GM19468 (cell line): ENCODE results near the gene ARPC5L.
A peak's percentile ranks its signal among the peaks of the same experiment; 100 is the strongest.
"Not testable (repeated sequence)": the region's sequence is repeated elsewhere in the genome, so short reads cannot be mapped to it uniquely, and the experiment has no call there.

Source experiments
- ATAC-seq: cut with Tn5 transposase; IDR thresholded peaks from one replicate; pipeline ENCODE4 v1.9.1; 2021; ENCODE audit warnings: mild to moderate bottlenecking, moderate library complexity, moderate number of reproducible peaks; ENCODE audit not compliant: unreplicated experiment; ENCODE audit errors: extremely low read depth

Gene ARPC5L

GRCh38 chr9:124839612-124840299 lies 22.2 kb upstream of the ARPC5L start:
- ATAC-seq = no peak

- ATAC-seq = no peak
Observed at GRCh38 chr9:124840300-124840833, 21.6 kb upstream of the ARPC5L start.

GRCh38 chr9:124841075-124841821 lies 20.7 kb upstream of the ARPC5L start:
- no peak for ATAC-seq

- no peak for ATAC-seq
Observed at GRCh38 chr9:124843456-124844034, 18.4 kb upstream of the ARPC5L start.

- no peak for ATAC-seq
Observed at GRCh38 chr9:124844291-124844690, 17.6 kb upstream of the ARPC5L start.

GRCh38 chr9:124846467-124846866 lies 15.5 kb upstream of the ARPC5L start:
- not testable (repeated sequence) for ATAC-seq

GRCh38 chr9:124846969-124847368 lies 15.0 kb upstream of the ARPC5L start:
- no peak for ATAC-seq

GRCh38 chr9:124849801-124850200 lies 12.1 kb upstream of the ARPC5L start:
- no peak for ATAC-seq

- no peak for ATAC-seq
Observed at GRCh38 chr9:124852121-124852828, 9.7 kb upstream of the ARPC5L start.

GRCh38 chr9:124852829-124853531 lies 8.9 kb upstream of the ARPC5L start, which contains the start of gene WDR38:
WDR38 (plus strand) TSS chr9:124853460; CDS start chr9:124853532, 72 bp downstream.
- peak; percentile 31 for ATAC-seq

GRCh38 chr9:124853605-124854143 lies 8.3 kb upstream of the ARPC5L start:
- ATAC-seq = no peak

GRCh38 chr9:124854161-124854560 lies 7.8 kb upstream of the ARPC5L start:
- no peak for ATAC-seq

GRCh38 chr9:124854822-124855221 lies 7.1 kb upstream of the ARPC5L start:
- ATAC-seq = no peak

- ATAC-seq = no peak
Observed at GRCh38 chr9:124855566-124855943, 6.4 kb upstream of the ARPC5L start.

GRCh38 chr9:124855944-124856765 lies 5.8 kb upstream of the ARPC5L start:
- no peak for ATAC-seq

GRCh38 chr9:124857533-124858162 lies 4.3 kb upstream of the ARPC5L start:
- no peak for ATAC-seq

- no peak for ATAC-seq
Observed at GRCh38 chr9:124858330-124859046, 3.4 kb upstream of the ARPC5L start.
